ENCODE data around the gene LSM7. TPM values are rescaled to one million over a fixed set of nuclear protein-coding genes. Genes with fewer than 3 reads are reported as not detected.

LSM7 gene
- total and polyA plus RNA-seq, 7 experiments from 2014 or later, result 79.4 to 182 (median 103) TPM

Other genes starting within 250 kb of the LSM7 start
- 100 to 1,000 TPM in 4 of 5 experiments, 10 to 100 TPM in 1; 93.2 to 269 (median 117) TPM for gene MOB3A, start 232.3 kb downstream of the LSM7 start, total RNA-seq
- gene MOB3A, start 232.3 kb downstream of the LSM7 start, polyA plus RNA-seq, result 100 to 1,000 TPM in 1 of 2 donors, 10 to 100 TPM in 1; 49.5 to 114 TPM
- 10 to 100 TPM; 12.2 to 26.8 (median 15.7) TPM for gene IZUMO4, start 231.7 kb downstream of the LSM7 start, total RNA-seq
- gene IZUMO4, start 231.7 kb downstream of the LSM7 start, polyA plus RNA-seq, result 1 to 10 TPM in 1 of 2 donors, under 1 TPM in 1; 0.73 to 1.9 TPM
- 100 to 1,000 TPM in 1 of 5 experiments, 10 to 100 TPM in 4; 63.7 to 106 (median 80.3) TPM for gene AP3D1, start 177.0 kb downstream of the LSM7 start, total RNA-seq
- 10 to 100 TPM; 12.3 to 41.7 TPM for gene AP3D1, start 177.0 kb downstream of the LSM7 start, polyA plus RNA-seq
- 10 to 100 TPM; 27.8 to 66.1 (median 38.3) TPM for gene DOT1L, start 164.7 kb downstream of the LSM7 start, total RNA-seq
- 1 to 10 TPM in 1 of 2 donors, under 1 TPM in 1; 0.32 to 1.1 TPM for gene DOT1L, start 164.7 kb downstream of the LSM7 start, polyA plus RNA-seq
- gene PLEKHJ1, start 92.3 kb downstream of the LSM7 start, total RNA-seq, result 10 to 100 TPM; 32.9 to 65.0 (median 50.2) TPM
- 100 to 1,000 TPM in 1 of 2 donors, 10 to 100 TPM in 1; 79.5 to 123 TPM for gene PLEKHJ1, start 92.3 kb downstream of the LSM7 start, polyA plus RNA-seq
- gene SF3A2, start 91.8 kb downstream of the LSM7 start, total RNA-seq, result 100 to 1,000 TPM; 131 to 150 (median 133) TPM
- 10 to 100 TPM; 22.3 to 34.5 TPM for gene SF3A2, start 91.8 kb downstream of the LSM7 start, polyA plus RNA-seq
- gene AMH, start 79.3 kb downstream of the LSM7 start, total RNA-seq, result 10 to 100 TPM in 2 of 5 experiments, 1 to 10 TPM in 2, under 1 TPM in 1; 0.37 to 12.9 (median 4.6) TPM
- gene AMH, start 79.3 kb downstream of the LSM7 start, polyA plus RNA-seq, result not detected
- gene JSRP1, start 72.2 kb downstream of the LSM7 start, total RNA-seq, result under 1 TPM in 3 of 5 experiments, not detected in 2; 0.24 to 0.41 (median 0.27) TPM
- under 1 TPM in 1 of 2 donors, not detected in 1; 0.54 TPM for gene JSRP1, start 72.2 kb downstream of the LSM7 start, polyA plus RNA-seq
- gene PEAK3, start 46.4 kb downstream of the LSM7 start, total RNA-seq, result 1 to 10 TPM in 1 of 5 experiments, under 1 TPM in 3, not detected in 1; 0.14 to 3.9 (median 0.45) TPM
- under 1 TPM; 0.14 to 0.44 TPM for gene PEAK3, start 46.4 kb downstream of the LSM7 start, polyA plus RNA-seq
- 1 to 10 TPM in 2 of 5 experiments, under 1 TPM in 3; 0.27 to 1.8 (median 0.72) TPM for gene LINGO3, start 20.4 kb downstream of the LSM7 start, total RNA-seq
- gene LINGO3, start 20.4 kb downstream of the LSM7 start, polyA plus RNA-seq, result 10 to 100 TPM in 1 of 2 donors, 1 to 10 TPM in 1; 3.6 to 12.9 TPM
- gene SPPL2B, start 98 bp upstream of the LSM7 start, total RNA-seq, result 100 to 1,000 TPM in 4 of 5 experiments, 10 to 100 TPM in 1; 92.2 to 150 (median 140) TPM
- 10 to 100 TPM; 11.1 to 15.7 TPM for gene SPPL2B, start 98 bp upstream of the LSM7 start, polyA plus RNA-seq
- gene TMPRSS9, start 31.7 kb upstream of the LSM7 start, total RNA-seq, result not detected
- not detected for gene TMPRSS9, start 31.7 kb upstream of the LSM7 start, polyA plus RNA-seq
- gene TIMM13, start 99.0 kb upstream of the LSM7 start, total RNA-seq, result 10 to 100 TPM; 31.3 to 70.8 (median 35.4) TPM
- gene TIMM13, start 99.0 kb upstream of the LSM7 start, polyA plus RNA-seq, result 10 to 100 TPM; 63.6 to 75.3 TPM
- gene LMNB2, start 128.4 kb upstream of the LSM7 start, total RNA-seq, result 10 to 100 TPM; 10.8 to 86.4 (median 16.6) TPM
- 10 to 100 TPM in 1 of 2 donors, 1 to 10 TPM in 1; 5.6 to 11.4 TPM for gene LMNB2, start 128.4 kb upstream of the LSM7 start, polyA plus RNA-seq
- 100 to 1,000 TPM in 2 of 5 experiments, 10 to 100 TPM in 3; 71.7 to 157 (median 84.2) TPM for gene GADD45B, start 147.5 kb upstream of the LSM7 start, total RNA-seq
- gene GADD45B, start 147.5 kb upstream of the LSM7 start, polyA plus RNA-seq, result 10 to 100 TPM; 30.1 to 38.4 TPM